Neural cell (in vitro differentiated cells): ENCODE data around the gene SH2D1B.

ENCODE experiments used
- EP300 ChIP-seq: fragments of 450-650 bp; conservative IDR thresholded peaks from 2 replicates; pipeline ENCODE4 v1.6.1; 2014; ENCODE audit warnings: antibody characterized with exemption, mild to moderate bottlenecking, moderate library complexity; ENCODE audit not compliant: poor library complexity, severe bottlenecking
- EZH2 ChIP-seq: fragments of 200-600, 300-800 bp; shearing (Covaris generic), sonication (generic); IDR thresholded peaks from 2 replicates; pipeline ENCODE4 v1.6.1; 2014; ENCODE audit warnings: antibody characterized with exemption, low read length, borderline replicate concordance, mild to moderate bottlenecking; ENCODE audit not compliant: insufficient read depth, poor library complexity, severe bottlenecking
- MXI1 ChIP-seq: fragments of 450-650 bp; conservative IDR thresholded peaks from 2 replicates; pipeline ENCODE4 v1.6.1; 2014; ENCODE audit warnings: antibody characterized with exemption, mild to moderate bottlenecking; ENCODE audit not compliant: poor library complexity, severe bottlenecking
- POLR2AphosphoS5 ChIP-seq: IDR thresholded peaks from 2 replicates; pipeline ENCODE4 v1.6.1; 2012
- RAD21 ChIP-seq: fragments of 450-650 bp; conservative IDR thresholded peaks from 2 replicates; pipeline ENCODE4 v1.6.1; 2014; ENCODE audit warnings: antibody characterized with exemption, mild to moderate bottlenecking, moderate library complexity
- REST ChIP-seq: IDR thresholded peaks from 2 replicates; pipeline ENCODE4 v1.6.1; 2012; ENCODE audit warnings: borderline replicate concordance
- TAF1 ChIP-seq: IDR thresholded peaks from 2 replicates; pipeline ENCODE4 v1.6.1; 2012; ENCODE audit warnings: low read depth
- TF ChIP-seq, protein P1 (sequence below): fragments of 450-650 bp; IDR thresholded peaks from 2 replicates; pipeline ENCODE4 v1.5.1; 2014; ENCODE audit warnings: antibody characterized with exemption, mild to moderate bottlenecking, moderate library complexity; ENCODE audit not compliant: poor library complexity, severe bottlenecking

DNA sequence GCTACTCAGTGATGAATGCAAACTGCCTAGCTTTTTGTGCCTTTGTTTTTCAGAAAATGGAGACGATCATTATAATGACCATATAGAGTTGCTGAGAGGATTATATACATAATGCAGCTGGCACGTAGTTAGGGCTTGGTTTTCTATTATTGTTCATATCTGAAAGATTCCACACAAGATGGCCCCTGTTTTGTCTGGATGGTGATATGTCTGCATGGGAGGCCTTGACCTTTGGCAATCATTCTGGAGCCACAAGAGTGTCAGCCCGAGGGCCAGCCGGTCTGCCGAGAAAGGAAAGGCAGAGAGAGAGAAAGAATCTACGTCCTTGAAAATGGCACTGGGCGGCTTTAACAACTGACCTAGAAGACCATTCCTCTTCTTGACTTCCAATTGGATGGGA lies 5.7 kb upstream of the SH2D1B start:
- TF ChIP-seq, protein P1, sequence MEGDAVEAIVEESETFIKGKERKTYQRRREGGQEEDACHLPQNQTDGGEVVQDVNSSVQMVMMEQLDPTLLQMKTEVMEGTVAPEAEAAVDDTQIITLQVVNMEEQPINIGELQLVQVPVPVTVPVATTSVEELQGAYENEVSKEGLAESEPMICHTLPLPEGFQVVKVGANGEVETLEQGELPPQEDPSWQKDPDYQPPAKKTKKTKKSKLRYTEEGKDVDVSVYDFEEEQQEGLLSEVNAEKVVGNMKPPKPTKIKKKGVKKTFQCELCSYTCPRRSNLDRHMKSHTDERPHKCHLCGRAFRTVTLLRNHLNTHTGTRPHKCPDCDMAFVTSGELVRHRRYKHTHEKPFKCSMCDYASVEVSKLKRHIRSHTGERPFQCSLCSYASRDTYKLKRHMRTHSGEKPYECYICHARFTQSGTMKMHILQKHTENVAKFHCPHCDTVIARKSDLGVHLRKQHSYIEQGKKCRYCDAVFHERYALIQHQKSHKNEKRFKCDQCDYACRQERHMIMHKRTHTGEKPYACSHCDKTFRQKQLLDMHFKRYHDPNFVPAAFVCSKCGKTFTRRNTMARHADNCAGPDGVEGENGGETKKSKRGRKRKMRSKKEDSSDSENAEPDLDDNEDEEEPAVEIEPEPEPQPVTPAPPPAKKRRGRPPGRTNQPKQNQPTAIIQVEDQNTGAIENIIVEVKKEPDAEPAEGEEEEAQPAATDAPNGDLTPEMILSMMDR = no peak
- TF ChIP-seq EZH2 (no peak), MXI1 (no peak), POLR2AphosphoS5 (no peak), EP300 (no peak), REST (no peak), TAF1 (no peak), RAD21 (no peak)
